ENCODE data around the gene DMWD.

DNA sequence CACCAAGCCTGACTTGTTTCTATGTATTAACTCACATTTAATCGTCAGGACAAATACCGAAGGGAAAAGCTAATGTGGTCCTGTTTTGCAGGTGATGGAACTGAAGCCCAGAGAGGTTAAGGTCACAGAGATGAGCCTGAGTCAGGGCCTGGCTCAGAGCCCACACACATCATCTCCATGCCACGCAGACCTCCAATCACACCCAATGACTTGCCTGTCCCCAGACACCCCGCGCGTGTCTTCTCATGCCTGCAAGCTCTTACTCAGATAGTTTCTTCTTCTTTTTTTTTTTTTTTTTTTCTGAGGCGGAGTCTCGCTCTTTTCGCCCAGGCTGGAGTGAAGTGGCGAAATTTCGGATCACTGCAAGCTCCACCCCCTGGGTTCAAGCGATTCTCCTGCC is 40.0 kb downstream of the DMWD start:
- TF ChIP-seq CTCF (IDR thresholded peaks at IDR 0.05) (no peak), POLR2A (IDR thresholded peaks at IDR 0.05) (no peak)
